ENCODE measurements around the gene SCYGR7. TPM values are rescaled to one million over a fixed set of nuclear protein-coding genes. Genes with fewer than 3 reads are reported as not detected.

The SCYGR7 gene
- total and polyA plus RNA-seq, 2 of the 13 experiments (the other 11 are each of a cell fraction or from before 2014, with no cell fraction given), result not detected

DNA sequence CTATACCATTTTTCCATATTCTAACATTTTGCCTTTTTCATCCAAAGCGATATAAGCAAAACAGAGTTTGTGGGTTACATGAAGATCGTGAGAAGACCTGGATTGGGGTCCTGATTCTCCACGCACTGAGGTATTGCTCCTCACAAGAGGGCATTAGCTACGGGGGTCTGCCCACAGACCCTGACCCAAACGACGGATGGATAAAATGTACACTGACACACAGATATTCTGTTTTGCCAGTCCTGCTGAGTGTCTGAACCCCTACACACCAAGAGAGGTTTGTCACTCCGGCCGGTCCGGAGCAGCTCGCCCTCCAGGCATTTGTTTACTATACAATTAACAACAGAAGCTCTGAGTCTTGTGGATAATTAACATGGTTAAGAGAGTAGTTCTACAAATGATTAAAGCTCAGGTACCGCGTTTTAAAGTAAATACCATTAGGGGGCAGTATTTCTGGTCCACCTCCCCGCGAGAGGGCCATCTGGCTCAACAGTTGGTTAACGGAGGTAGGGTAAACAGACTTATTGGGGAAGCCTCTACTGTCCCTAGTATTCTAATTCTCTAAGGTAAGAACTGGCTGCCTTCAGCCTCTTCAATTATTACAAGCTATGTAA, 46.0 kb downstream of the SCYGR7 start (continued):
- TF ChIP-seq KIAA2018 (CRISPR knock-in tag; IDR thresholded peaks at IDR 0.05; ENCODE audit: borderline replicate concordance) (no peak), FOXA1 (IDR thresholded peaks at IDR 0.05) (no peak), FOXA1 (CRISPR knock-in tag; IDR thresholded peaks at IDR 0.05) (peak; percentile 68), ZMYM4 (CRISPR knock-in tag; IDR thresholded peaks at IDR 0.05) (peak; percentile 38; the same call in 1 of the 2 replicates), MAFK (conservative IDR thresholded peaks at IDR 0.05 in 1 of 2, IDR thresholded peaks at IDR 0.05 in 1 of 2; ENCODE audit: low read length in 2 of 2) (no peak), YEATS2 (CRISPR knock-in tag; IDR thresholded peaks at IDR 0.05; ENCODE audit: borderline replicate concordance) (0 out of 2 replicates have a peak, but pooled peaks have one; percentile 9), RBFOX2 (IDR thresholded peaks at IDR 0.05; ENCODE audit: low read depth, low read length) (no peak), PPARG (CRISPR knock-in tag; conservative IDR thresholded peaks at IDR 0.05) (peak; percentile 44; the same call in 1 of the 2 replicates), TAF1 (CRISPR knock-in tag; IDR thresholded peaks at IDR 0.05) (no peak), U2AF2 (IDR thresholded peaks at IDR 0.05; ENCODE audit: low read depth, low read length) (no peak), HMG20A (CRISPR knock-in tag; IDR thresholded peaks at IDR 0.05; ENCODE audit: borderline replicate concordance) (peak; percentile 26; the same call in 1 of the 2 replicates), DMTF1 (CRISPR knock-in tag; IDR thresholded peaks at IDR 0.05) (no peak), SMC3 (IDR thresholded peaks at IDR 0.05; ENCODE audit: low read length) (peak; percentile 72; the same call in 1 of the 2 replicates)
- TF ChIP-seq, protein P1, sequence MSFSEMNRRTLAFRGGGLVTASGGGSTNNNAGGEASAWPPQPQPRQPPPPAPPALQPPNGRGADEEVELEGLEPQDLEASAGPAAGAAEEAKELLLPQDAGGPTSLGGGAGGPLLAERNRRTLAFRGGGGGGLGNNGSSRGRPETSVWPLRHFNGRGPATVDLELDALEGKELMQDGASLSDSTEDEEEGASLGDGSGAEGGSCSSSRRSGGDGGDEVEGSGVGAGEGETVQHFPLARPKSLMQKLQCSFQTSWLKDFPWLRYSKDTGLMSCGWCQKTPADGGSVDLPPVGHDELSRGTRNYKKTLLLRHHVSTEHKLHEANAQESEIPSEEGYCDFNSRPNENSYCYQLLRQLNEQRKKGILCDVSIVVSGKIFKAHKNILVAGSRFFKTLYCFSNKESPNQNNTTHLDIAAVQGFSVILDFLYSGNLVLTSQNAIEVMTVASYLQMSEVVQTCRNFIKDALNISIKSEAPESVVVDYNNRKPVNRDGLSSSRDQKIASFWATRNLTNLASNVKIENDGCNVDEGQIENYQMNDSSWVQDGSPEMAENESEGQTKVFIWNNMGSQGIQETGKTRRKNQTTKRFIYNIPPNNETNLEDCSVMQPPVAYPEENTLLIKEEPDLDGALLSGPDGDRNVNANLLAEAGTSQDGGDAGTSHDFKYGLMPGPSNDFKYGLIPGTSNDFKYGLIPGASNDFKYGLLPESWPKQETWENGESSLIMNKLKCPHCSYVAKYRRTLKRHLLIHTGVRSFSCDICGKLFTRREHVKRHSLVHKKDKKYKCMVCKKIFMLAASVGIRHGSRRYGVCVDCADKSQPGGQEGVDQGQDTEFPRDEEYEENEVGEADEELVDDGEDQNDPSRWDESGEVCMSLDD (CRISPR knock-in tag; IDR thresholded peaks at IDR 0.05; ENCODE audit: borderline replicate concordance), result no peak
- TF ChIP-seq, protein P2, sequence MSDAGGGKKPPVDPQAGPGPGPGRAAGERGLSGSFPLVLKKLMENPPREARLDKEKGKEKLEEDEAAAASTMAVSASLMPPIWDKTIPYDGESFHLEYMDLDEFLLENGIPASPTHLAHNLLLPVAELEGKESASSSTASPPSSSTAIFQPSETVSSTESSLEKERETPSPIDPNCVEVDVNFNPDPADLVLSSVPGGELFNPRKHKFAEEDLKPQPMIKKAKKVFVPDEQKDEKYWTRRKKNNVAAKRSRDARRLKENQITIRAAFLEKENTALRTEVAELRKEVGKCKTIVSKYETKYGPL (CRISPR knock-in tag; IDR thresholded peaks at IDR 0.05), result no peak
